ENCODE results near the gene SHC1.

The SHC1 gene

GRCh38 chr1:155005076-155006011 lies 34.8 kb upstream of the SHC1 start:
- peak overlapping the region; percentile 83 to 97 (median 87) for H3K9ac ChIP-seq
- H3K4me3 ChIP-seq: peak overlapping the region; percentile 80 to 99 (median 92)
- H3K27me3 ChIP-seq: no peaks in the 10 kb centered on the region
- H3K27ac ChIP-seq: peak overlapping the region; percentile 78 to 93 (median 87)
- peak overlapping the region; percentile 95 to 100 (median 98) for H3K4me2 ChIP-seq
- no peaks in the 10 kb centered on the region; a peak in 1 of 22 replicates for H3K36me3 ChIP-seq
- H3K4me1 ChIP-seq: peaks cover 56 to 72% (median 69%) of the 10 kb centered on the region in 10 experiments
- no peak for TF ChIP-seq Cebpa-rat (IDR thresholded peaks at IDR 0.05)
- peaks cover 0 to 15% (median 0%) of the 10 kb centered on the region in 11 experiments; a peak in 1 of 22 replicates for H4K20me1 ChIP-seq
- H3K9me3 ChIP-seq (replicated peaks in 1 of 11): no peaks in the 10 kb centered on the region

- Histone ChIP-seq H3K27me3 (no peaks in the 10 kb centered on the region), H3K4me2 (peak overlapping the region; percentile 95 to 100 (median 98)), H3K9ac (peak overlapping the region; percentile 83 to 97 (median 87)), H3K36me3 (no peaks in the 10 kb centered on the region; a peak in 1 of 22 replicates), H3K9me3 (replicated peaks in 1 of 11) (no peaks in the 10 kb centered on the region), H3K4me1 (peaks cover 55 to 72% (median 69%) of the 10 kb centered on the region in 10 experiments), H4K20me1 (peaks cover 0 to 15% (median 0%) of the 10 kb centered on the region in 11 experiments; a peak in 1 of 22 replicates), H3K27ac (peak overlapping the region; percentile 78 to 93 (median 87)), H3K4me3 (peak overlapping the region; percentile 80 to 99 (median 92))
- TF ChIP-seq Cebpa-rat (IDR thresholded peaks at IDR 0.05): no peak
Measured at GRCh38 chr1:155004352-155005075, 34.0 kb upstream of the SHC1 start.

GRCh38 chr1:155003766-155004351 lies 33.3 kb upstream of the SHC1 start:
- Histone ChIP-seq H3K4me3 (peak overlapping the region; percentile 80 to 99 (median 92)), H3K9me3 (replicated peaks in 1 of 11) (no peaks in the 10 kb centered on the region), H4K20me1 (peaks cover 0 to 15% (median 0%) of the 10 kb centered on the region in 11 experiments; a peak in 1 of 22 replicates), H3K36me3 (no peaks in the 10 kb centered on the region; a peak in 1 of 22 replicates), H3K4me1 (peaks cover 54 to 72% (median 69%) of the 10 kb centered on the region in 10 experiments), H3K27ac (peak overlapping the region; percentile 78 to 93 (median 87)), H3K4me2 (peak overlapping the region; percentile 95 to 100 (median 98)), H3K27me3 (no peaks in the 10 kb centered on the region), H3K9ac (peak overlapping the region; percentile 83 to 97 (median 87))
- no peak for TF ChIP-seq Cebpa-rat (IDR thresholded peaks at IDR 0.05)

- H3K36me3 ChIP-seq: no peaks in the 10 kb centered on the region; a peak in 1 of 22 replicates
- H3K9ac ChIP-seq: peak overlapping the region; percentile 83 to 97 (median 87)
- H3K9me3 ChIP-seq (replicated peaks in 1 of 11): no peaks in the 10 kb centered on the region
- peaks cover 54 to 72% (median 68%) of the 10 kb centered on the region in 10 experiments for H3K4me1 ChIP-seq
- peak overlapping the region; percentile 80 to 99 (median 92) for H3K4me3 ChIP-seq
- no peak for TF ChIP-seq Cebpa-rat (IDR thresholded peaks at IDR 0.05)
- no peaks in the 10 kb centered on the region for H3K27me3 ChIP-seq
- H4K20me1 ChIP-seq: peaks cover 0 to 13% (median 0%) of the 10 kb centered on the region in 11 experiments; a peak in 1 of 22 replicates
- H3K4me2 ChIP-seq: peak overlapping the region; percentile 95 to 100 (median 98)
- peak overlapping the region; percentile 78 to 93 (median 87) for H3K27ac ChIP-seq
Measured at GRCh38 chr1:155003227-155003765, 32.7 kb upstream of the SHC1 start.

GRCh38 chr1:155002464-155003226 lies 32.1 kb upstream of the SHC1 start, which contains the start of gene ZBTB7B:
Gene ZBTB7B (plus strand): TSS chr1:155002802. CDS start chr1:155014661, 11,859 bp downstream.
- H3K27ac ChIP-seq: peak within 1 kb of the TSS; percentile 78 to 93 (median 88)
- H3K27me3 ChIP-seq: no peaks in the 10 kb centered on the region
- peaks cover 54 to 72% (median 68%) of the 10 kb centered on the region in 10 experiments for H3K4me1 ChIP-seq
- peak within 1 kb of the TSS; percentile 98 to 100 (median 99) for H3K4me2 ChIP-seq
- H3K9ac ChIP-seq: peak within 1 kb of the TSS; percentile 83 to 97 (median 87)
- TF ChIP-seq Cebpa-rat (IDR thresholded peaks at IDR 0.05): no peak
- H3K36me3 ChIP-seq: no peaks in the 10 kb centered on the region; a peak in 1 of 22 replicates
- H3K4me3 ChIP-seq: peak within 1 kb of the TSS; percentile 80 to 99 (median 92)
- H4K20me1 ChIP-seq: peaks cover 0 to 7% (median 0%) of the 10 kb centered on the region in 11 experiments; a peak in 1 of 22 replicates
- no peaks in the 10 kb centered on the region for H3K9me3 ChIP-seq (replicated peaks in 1 of 11)

GRCh38 chr1:155001675-155002463 lies 31.3 kb upstream of the SHC1 start:
- no peaks in the 10 kb centered on the region for H3K9me3 ChIP-seq (replicated peaks in 1 of 11)
- peak overlapping the region; percentile 63 to 96 (median 72) for H3K4me3 ChIP-seq
- no peak for TF ChIP-seq Cebpa-rat (IDR thresholded peaks at IDR 0.05)
- peak overlapping the region; percentile 74 to 87 (median 83) for H3K9ac ChIP-seq
- peak overlapping the region; percentile 68 to 90 (median 85); a peak in 20 of 22 replicates for H3K27ac ChIP-seq
- no peaks in the 10 kb centered on the region for H3K27me3 ChIP-seq
- no peaks in the 10 kb centered on the region for H3K36me3 ChIP-seq
- H4K20me1 ChIP-seq: peaks cover 0 to 8% (median 0%) of the 10 kb centered on the region in 11 experiments; a peak in 2 of 22 replicates
- peak overlapping the region; percentile 91 to 100 (median 99) for H3K4me2 ChIP-seq
- peaks cover 54 to 72% (median 68%) of the 10 kb centered on the region in 10 experiments for H3K4me1 ChIP-seq

- Histone ChIP-seq H3K36me3 (no peaks in the 10 kb centered on the region), H3K4me2 (peak overlapping the region; percentile 91 to 100 (median 99)), H3K4me1 (peaks cover 54 to 72% (median 68%) of the 10 kb centered on the region in 10 experiments), H3K27me3 (no peaks in the 10 kb centered on the region), H4K20me1 (peaks cover 0 to 8% (median 0%) of the 10 kb centered on the region in 11 experiments; a peak in 2 of 22 replicates), H3K27ac (peak overlapping the region; percentile 68 to 90 (median 85)), H3K9me3 (replicated peaks in 1 of 11) (no peaks in the 10 kb centered on the region), H3K4me3 (peak overlapping the region; percentile 63 to 96 (median 72)), H3K9ac (peak overlapping the region; percentile 74 to 87 (median 83))
- no peak for TF ChIP-seq Cebpa-rat (IDR thresholded peaks at IDR 0.05)
Measured at GRCh38 chr1:155001425-155001674, 30.8 kb upstream of the SHC1 start.

All from BLaER1 treated with 17β-estradiol and CSF1 and Interleukin-3, amounts not matched to agents 10 nM and 100 nM (cell line).